ENCODE results near the gene MAZ. TPM values are rescaled to one million over a fixed set of nuclear protein-coding genes. Genes with fewer than 3 reads are reported as not detected.

The MAZ gene
- total and polyA plus RNA-seq, 2 of the 13 experiments (the other 11 are each of a cell fraction or from before 2014, with no cell fraction given): 203 to 277 TPM

DNA sequence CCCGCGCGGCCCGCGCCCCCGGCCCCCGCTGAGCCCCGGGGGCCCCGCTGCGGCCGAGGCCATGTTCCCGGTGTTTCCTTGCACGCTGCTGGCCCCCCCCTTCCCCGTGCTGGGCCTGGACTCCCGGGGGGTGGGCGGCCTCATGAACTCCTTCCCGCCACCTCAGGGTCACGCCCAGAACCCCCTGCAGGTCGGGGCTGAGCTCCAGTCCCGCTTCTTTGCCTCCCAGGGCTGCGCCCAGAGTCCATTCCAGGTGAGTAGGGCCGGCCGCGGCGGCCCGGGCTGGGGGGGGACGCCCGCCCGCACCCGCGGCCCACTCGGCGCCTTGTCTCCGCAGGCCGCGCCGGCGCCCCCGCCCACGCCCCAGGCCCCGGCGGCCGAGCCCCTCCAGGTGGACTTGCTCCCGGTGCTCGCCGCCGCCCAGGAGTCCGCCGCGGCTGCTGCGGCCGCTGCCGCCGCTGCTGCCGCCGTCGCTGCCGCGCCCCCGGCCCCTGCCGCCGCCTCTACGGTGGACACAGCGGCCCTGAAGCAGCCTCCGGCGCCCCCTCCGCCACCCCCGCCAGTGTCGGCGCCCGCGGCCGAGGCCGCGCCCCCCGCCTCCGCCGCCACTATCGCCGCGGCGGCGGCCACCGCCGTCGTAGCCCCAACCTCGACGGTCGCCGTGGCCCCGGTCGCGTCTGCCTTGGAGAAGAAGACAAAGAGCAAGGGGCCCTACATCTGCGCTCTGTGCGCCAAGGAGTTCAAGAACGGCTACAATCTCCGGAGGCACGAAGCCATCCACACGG is 504 bp downstream of the MAZ start:
- no TSS peak for BruUV-seq (replicated peaks)
- peaks cover 23% of the 10 kb centered on the region; the same call in 1 of the 2 replicates for H4K20me1 ChIP-seq (ENCODE audit: insufficient read depth, low read length)
- ChIA-PET POLR2A (interaction anchor here (0.6 to 3.7 kb wide), 27 partner anchors 10 to 259 kb away, joined by 3 to 80 read pairs (median 4); partner anchors contain the start of genes ALDOA, ASPHD1, CDIPT and KIF22), CTCF (ENCODE audit: low intra/inter-chr PET ratio, low total read pairs) (interaction anchor here (1.8 kb wide), 1 partner anchor 42 kb away, joined by 5 read pairs; no protein-coding TSS in a partner anchor)
- ATAC-seq: no peak
- no peak overlapping the region for H2AFZ ChIP-seq (ENCODE audit: low read length)
- H3K4me1 ChIP-seq (ENCODE audit: insufficient read depth, low read length): peaks cover 60% of the 10 kb centered on the region
- WGBS (ENCODE audit: low lambda C conversion rate): under 1% methylated on average over 44 of the region's 99 CpGs
- FAIRE-seq: no peak
- H3K27me3 ChIP-seq (ENCODE audit: control insufficient read depth in 1 of 2, insufficient read depth in 2 of 2, low read length in 2 of 2): no peaks in the 10 kb centered on the region
- peak overlapping the region; percentile 90 for H3K27ac ChIP-seq (ENCODE audit: extremely low read length, insufficient read depth, low read length)
- peaks cover 22% of the 10 kb centered on the region for H3K79me2 ChIP-seq (ENCODE audit: insufficient read depth, low read length)
- in situ Hi-C loops (cut with HindIII; ENCODE audit: extremely low pct_ligation_motif_present, low pct_unique_long_range_greater_than_20kb) (loop anchor here (25.0 kb wide), 1 partner anchor 855 kb away; the partner anchor contains the start of genes FBRS and PRR14), intact Hi-C loops (cut with micrococcal nuclease; ENCODE audit: unreplicated experiment) (no loop called here)
- H3K9ac ChIP-seq (ENCODE audit: insufficient read depth, low read depth, low read length): peak overlapping the region; percentile 85
- peak overlapping the region; percentile 88 for H3K4me2 ChIP-seq (ENCODE audit: low read depth, low read length)
- peak overlapping the region; percentile 68 to 85 (median 77) for H3K4me3 ChIP-seq (replicated peaks in 1 of 3; ENCODE audit: insufficient read depth in 1 of 3, low read depth in 2 of 3, low read length in 3 of 3)
- peak; percentile 76 for DNase-seq (ENCODE audit: low spot score)
- peaks cover 10 to 46% of the 10 kb centered on the region in 2 experiments for H3K36me3 ChIP-seq (replicated peaks in 1 of 2; ENCODE audit: control insufficient read depth in 1 of 2, insufficient read depth in 2 of 2, low read length in 2 of 2)
- H3K9me3 ChIP-seq (ENCODE audit: low read length): no peaks in the 10 kb centered on the region
- 0 out of 2 replicates have a peak, but pooled peaks have one; percentile 24 for TF ChIP-seq MED1 (CRISPR knock-in tag; IDR thresholded peaks at IDR 0.05)
- TF ChIP-seq RBFOX2 (IDR thresholded peaks at IDR 0.05; ENCODE audit: low read depth, low read length): peak; percentile 70
- TF ChIP-seq, protein P1, sequence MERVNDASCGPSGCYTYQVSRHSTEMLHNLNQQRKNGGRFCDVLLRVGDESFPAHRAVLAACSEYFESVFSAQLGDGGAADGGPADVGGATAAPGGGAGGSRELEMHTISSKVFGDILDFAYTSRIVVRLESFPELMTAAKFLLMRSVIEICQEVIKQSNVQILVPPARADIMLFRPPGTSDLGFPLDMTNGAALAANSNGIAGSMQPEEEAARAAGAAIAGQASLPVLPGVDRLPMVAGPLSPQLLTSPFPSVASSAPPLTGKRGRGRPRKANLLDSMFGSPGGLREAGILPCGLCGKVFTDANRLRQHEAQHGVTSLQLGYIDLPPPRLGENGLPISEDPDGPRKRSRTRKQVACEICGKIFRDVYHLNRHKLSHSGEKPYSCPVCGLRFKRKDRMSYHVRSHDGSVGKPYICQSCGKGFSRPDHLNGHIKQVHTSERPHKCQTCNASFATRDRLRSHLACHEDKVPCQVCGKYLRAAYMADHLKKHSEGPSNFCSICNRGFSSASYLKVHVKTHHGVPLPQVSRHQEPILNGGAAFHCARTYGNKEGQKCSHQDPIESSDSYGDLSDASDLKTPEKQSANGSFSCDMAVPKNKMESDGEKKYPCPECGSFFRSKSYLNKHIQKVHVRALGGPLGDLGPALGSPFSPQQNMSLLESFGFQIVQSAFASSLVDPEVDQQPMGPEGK (CRISPR knock-in tag; IDR thresholded peaks at IDR 0.05): peak; percentile 95
- TF ChIP-seq NFKB2 (CRISPR knock-in tag; IDR thresholded peaks at IDR 0.05; ENCODE audit: borderline replicate concordance): 0 out of 2 replicates have a peak, but pooled peaks have one; percentile 28
- TF ChIP-seq, protein P2, sequence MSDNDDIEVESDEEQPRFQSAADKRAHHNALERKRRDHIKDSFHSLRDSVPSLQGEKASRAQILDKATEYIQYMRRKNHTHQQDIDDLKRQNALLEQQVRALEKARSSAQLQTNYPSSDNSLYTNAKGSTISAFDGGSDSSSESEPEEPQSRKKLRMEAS (IDR thresholded peaks at IDR 0.05): peak; percentile 78; the same call in 1 of the 2 replicates
- TF ChIP-seq ZNF326 (CRISPR knock-in tag; IDR thresholded peaks at IDR 0.05; ENCODE audit: borderline replicate concordance): no peak
- TF ChIP-seq ZMYM4 (CRISPR knock-in tag; IDR thresholded peaks at IDR 0.05): 0 out of 2 replicates have a peak, but pooled peaks have one; percentile 28
- TF ChIP-seq, protein P3, sequence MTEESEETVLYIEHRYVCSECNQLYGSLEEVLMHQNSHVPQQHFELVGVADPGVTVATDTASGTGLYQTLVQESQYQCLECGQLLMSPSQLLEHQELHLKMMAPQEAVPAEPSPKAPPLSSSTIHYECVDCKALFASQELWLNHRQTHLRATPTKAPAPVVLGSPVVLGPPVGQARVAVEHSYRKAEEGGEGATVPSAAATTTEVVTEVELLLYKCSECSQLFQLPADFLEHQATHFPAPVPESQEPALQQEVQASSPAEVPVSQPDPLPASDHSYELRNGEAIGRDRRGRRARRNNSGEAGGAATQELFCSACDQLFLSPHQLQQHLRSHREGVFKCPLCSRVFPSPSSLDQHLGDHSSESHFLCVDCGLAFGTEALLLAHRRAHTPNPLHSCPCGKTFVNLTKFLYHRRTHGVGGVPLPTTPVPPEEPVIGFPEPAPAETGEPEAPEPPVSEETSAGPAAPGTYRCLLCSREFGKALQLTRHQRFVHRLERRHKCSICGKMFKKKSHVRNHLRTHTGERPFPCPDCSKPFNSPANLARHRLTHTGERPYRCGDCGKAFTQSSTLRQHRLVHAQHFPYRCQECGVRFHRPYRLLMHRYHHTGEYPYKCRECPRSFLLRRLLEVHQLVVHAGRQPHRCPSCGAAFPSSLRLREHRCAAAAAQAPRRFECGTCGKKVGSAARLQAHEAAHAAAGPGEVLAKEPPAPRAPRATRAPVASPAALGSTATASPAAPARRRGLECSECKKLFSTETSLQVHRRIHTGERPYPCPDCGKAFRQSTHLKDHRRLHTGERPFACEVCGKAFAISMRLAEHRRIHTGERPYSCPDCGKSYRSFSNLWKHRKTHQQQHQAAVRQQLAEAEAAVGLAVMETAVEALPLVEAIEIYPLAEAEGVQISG (CRISPR knock-in tag; IDR thresholded peaks at IDR 0.05): peak; percentile 50; the same call in 1 of the 2 replicates
- TF ChIP-seq AHR (CRISPR knock-in tag; IDR thresholded peaks at IDR 0.05): peak; percentile 65; the same call in 1 of the 2 replicates
- TF ChIP-seq, protein P4, sequence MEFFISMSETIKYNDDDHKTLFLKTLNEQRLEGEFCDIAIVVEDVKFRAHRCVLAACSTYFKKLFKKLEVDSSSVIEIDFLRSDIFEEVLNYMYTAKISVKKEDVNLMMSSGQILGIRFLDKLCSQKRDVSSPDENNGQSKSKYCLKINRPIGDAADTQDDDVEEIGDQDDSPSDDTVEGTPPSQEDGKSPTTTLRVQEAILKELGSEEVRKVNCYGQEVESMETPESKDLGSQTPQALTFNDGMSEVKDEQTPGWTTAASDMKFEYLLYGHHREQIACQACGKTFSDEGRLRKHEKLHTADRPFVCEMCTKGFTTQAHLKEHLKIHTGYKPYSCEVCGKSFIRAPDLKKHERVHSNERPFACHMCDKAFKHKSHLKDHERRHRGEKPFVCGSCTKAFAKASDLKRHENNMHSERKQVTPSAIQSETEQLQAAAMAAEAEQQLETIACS (CRISPR knock-in tag; IDR thresholded peaks at IDR 0.05): peak; percentile 53
- TF ChIP-seq ZFY (CRISPR knock-in tag; IDR thresholded peaks at IDR 0.05): peak; percentile 81
- TF ChIP-seq HNRNPK (IDR thresholded peaks at IDR 0.05; ENCODE audit: low read depth, low read length, poor library complexity, severe bottlenecking): peak; percentile 16
- TF ChIP-seq ZNF143 (CRISPR knock-in tag; IDR thresholded peaks at IDR 0.05): no peak
- TF ChIP-seq ZNF160 (CRISPR knock-in tag; IDR thresholded peaks at IDR 0.05): 0 out of 2 replicates have a peak, but pooled peaks have one; percentile 22
- peak; percentile 24; the same call in 1 of the 2 replicates for TF ChIP-seq SALL1 (CRISPR knock-in tag; IDR thresholded peaks at IDR 0.05)
- no peak for TF ChIP-seq ZNF225 (CRISPR knock-in tag; IDR thresholded peaks at IDR 0.05)
- peak; percentile 50 for TF ChIP-seq ZNF768 (CRISPR knock-in tag; IDR thresholded peaks at IDR 0.05)
- 0 out of 2 replicates have a peak, but pooled peaks have one; percentile 39 for TF ChIP-seq BORCS8-MEF2B (CRISPR knock-in tag; IDR thresholded peaks at IDR 0.05)

Data from HepG2 (cell line).